ENCODE data around the gene CAPN6.

CAPN6 gene

GRCh38 chrX:111270339-111270738 is at the start of gene CAPN6:
CAPN6 (minus strand) TSS chrX:111270483; CDS start chrX:111263936, 6,547 bp downstream.
- DNase-seq, result no peak

DNA sequence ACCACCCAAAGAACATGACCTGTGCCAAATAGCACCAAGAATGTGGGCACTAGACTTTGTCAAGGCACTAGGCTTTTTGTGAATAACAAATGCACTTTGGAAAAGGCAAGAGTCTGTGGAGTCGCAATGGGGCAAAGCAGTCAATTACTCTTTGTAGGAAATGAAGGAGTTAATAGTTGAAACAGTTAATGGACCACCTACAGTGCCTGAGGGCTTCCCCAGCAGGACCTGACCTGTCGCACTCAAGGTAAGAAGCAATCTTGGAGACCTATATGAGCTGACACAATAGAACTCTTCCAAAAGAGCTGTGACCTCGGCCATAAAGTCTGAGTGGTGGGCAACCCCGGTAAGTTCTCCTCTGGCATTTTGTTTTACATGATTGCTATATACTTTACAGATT is 49.2 kb upstream of the CAPN6 start:
- no peak for DNase-seq

- no peak for DNase-seq
These were observed 48.6 kb upstream of the CAPN6 start for GRCh38 chrX:111318901-111319300.

DNA sequence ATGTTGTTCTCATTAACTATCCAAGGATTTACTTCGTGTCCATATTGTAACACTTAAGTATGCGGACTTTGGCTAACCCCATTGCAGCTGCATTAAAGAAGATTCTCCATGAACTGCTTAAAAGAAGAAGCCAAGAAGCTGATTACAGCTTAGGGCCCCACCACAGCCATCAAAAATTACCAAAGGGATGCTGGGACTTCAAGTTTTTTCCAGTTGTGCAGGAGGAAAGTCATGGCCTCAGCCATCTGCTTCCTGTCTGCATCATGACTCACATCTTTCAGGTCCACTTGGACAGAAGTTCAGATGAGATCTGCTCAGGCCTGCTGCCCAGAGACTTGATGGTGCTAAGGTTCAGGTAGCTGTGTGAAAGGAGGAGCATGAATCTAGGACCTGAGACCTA is 38.8 kb upstream of the CAPN6 start:
- DNase-seq, result no peak

- DNase-seq, result no peak
These were observed 37.8 kb upstream of the CAPN6 start for GRCh38 chrX:111308039-111308438.

DNA sequence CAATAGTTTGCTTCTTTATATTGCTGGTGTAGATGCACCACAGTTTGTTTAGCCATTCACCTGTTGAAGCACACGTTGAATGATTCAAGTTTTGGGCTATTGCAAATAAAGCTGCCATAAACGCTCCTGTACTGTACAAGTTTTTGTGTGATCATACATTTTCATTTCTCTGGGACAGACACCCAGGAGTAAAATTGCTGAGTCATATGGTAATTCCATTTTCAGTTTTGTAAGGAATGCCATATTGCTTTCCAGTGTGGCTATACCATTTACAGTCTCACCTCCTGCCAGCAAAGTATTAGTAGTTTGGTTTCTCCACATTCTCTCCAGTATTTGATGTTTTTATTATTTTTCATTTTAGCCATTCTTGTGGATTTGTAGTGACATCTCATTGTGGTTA is 32.0 kb upstream of the CAPN6 start:
- no peak for DNase-seq

- DNase-seq, result no peak
These were observed 18.6 kb upstream of the CAPN6 start for GRCh38 chrX:111288841-111289240.

- DNase-seq, result no peak
These were observed 14.5 kb upstream of the CAPN6 start for GRCh38 chrX:111284631-111285293.

DNA sequence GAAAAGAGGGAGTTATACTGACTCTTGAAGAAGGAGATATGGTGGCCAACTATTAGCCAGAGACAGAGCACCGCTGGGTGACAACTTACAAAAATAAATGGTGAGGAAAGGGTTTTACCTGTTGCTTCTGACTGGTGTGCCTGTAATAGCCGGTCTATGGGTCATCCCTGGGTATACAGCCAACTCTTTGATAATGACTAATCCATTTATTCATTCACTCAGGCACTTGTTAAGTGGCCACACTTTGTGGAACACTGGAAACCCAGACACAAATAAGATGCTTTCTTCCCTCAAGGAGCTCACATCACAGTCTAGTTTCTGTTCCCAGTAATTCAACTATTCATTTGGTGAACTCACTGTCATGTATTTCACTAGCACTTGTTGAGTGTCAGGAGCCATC is 13.2 kb upstream of the CAPN6 start:
- no peak for DNase-seq

- no peak for DNase-seq
These were observed 12.7 kb upstream of the CAPN6 start for GRCh38 chrX:111282991-111283390.

GRCh38 chrX:111282139-111282538 is 11.9 kb upstream of the CAPN6 start:
- DNase-seq, result no peak

- no peak for DNase-seq
These were observed 1.8 kb downstream of the CAPN6 start for GRCh38 chrX:111268506-111268905.

DNA sequence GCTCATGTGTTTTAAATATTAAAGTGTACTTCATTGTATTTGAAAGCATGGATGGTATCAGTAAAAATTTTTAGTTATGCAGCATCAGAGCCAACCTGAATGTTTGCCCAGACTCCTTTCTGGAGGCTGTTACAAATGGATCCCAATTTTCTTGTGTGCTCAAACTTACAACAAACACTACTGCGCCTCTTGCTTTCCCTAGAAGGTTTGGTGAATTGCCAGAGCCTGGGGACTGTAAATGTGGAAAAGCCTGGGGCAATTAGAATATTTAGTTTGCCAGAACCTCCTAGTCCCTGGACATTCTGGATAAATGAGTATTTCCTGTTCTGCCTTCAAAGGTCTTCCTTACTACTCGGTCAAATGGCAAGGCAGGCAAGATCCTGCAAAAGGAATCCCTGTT is 4.8 kb downstream of the CAPN6 start:
- no peak for DNase-seq

DNA sequence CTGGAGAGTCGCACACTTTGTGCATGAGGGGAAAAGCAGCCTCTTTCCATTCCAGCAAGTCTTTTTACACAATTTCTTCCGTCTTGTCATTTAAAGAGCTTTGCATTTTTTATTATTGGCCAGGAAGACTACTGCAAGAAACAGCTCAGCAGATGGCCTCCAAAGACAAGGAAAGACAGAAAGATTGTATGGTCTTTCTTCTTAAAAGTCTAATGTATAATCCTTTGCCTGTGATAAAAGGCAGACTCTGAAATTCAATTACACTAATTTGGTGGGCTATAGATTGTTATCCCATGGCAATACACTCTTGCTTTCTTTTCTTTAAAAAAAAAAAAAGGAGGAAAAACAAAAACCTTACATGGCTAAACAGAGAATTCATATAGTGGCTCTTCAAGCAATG is 5.9 kb downstream of the CAPN6 start:
- DNase-seq, result no peak

GRCh38 chrX:111262086-111262485 is 8.2 kb downstream of the CAPN6 start:
- no peak for DNase-seq

GRCh38 chrX:111260451-111260850 is 9.8 kb downstream of the CAPN6 start:
- DNase-seq, result no peak

DNA sequence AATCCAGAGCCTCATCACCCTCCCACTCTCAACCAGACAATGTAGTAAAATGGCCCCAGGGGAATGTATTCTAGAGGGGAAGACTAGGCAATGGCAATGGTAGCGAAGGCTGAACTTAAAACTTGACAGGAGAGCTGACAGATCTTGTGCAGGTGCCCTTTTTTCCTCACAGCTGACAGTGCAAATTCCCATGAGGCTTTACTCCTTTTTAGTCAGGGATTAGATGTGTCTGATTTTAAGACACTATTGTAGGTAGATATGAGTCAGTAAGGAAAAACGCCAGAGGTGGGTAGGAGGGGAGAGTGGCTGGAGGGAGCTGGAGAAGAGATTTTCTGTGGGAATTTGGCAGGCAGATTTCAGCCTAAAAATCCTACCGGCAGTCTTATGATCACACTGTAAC is 10.7 kb downstream of the CAPN6 start:
- no peak for DNase-seq

GRCh38 chrX:111257733-111258132 is 12.6 kb downstream of the CAPN6 start:
- DNase-seq, result no peak

- no peak for DNase-seq
These were observed 15.2 kb downstream of the CAPN6 start for GRCh38 chrX:111254896-111255693.

DNA sequence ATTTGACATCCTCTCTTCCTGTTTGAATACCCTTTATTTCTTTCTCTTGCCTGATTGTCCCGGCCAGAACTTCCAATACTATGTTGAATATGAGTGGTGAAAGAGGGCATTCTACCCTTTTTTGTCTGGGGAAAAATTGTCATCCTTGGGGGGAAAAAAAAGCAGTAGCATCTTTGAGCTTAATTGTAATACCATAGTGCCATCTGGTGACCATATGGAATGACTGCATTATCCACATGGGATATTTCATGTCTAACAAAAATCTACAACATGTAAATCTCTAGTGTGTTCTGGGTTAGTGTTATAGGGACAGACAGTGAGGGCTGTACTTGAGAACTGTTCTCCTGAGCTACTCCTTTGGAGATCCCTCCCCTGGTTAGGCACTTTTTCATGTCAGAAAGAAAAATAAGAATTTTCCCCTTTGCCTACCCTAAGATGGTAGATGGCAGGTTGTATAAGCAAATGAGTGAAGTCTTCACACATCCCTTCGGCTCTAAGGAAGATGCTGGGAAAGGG is 26.0 kb downstream of the CAPN6 start:
- DNase-seq, result peak; percentile 12

DNA sequence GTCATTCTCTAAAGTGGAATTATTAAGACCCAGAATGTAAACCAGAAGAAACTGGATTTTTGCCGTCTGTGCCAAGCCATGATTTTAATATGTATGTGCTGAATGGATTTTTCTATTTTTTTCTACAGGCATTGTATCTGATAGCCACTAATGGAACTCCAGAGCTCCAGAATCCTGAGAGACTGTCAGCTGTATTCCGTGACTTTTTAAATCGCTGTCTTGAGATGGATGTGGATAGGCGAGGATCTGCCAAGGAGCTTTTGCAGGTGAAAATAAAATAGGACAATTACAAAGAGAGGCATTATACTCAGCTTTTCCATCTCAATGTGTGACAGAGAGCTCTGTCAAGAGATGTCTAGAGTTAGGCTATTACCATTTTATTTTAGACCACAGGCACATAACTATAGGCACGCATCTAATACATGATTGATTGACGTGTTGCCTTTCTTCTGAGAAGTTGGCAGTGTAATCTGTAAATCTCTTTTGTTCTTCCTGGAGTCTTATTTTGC is 53.9 kb downstream of the CAPN6 start:
- DNase-seq, result no peak

DNA sequence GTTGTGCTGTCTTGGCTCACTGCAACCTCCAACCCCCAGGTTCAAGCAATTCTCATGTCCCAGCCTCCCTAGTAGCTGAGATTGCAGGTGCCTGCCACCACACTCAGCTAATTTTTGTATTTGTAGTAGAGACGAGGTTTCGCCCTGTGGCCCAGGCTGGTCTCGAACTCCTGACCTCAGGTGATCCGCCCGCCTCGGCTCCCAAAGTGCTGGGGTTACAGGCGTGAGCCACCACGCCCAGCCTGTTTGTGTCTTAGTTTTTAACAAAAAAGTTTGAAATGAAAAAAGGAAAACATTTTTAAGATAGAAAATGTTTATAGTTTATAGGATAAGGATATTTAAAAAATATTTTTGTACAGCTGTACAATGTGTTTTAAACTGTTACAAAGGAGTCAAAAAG is 62.4 kb downstream of the CAPN6 start:
- DNase-seq, result no peak

- DNase-seq, result no peak
These were observed 70.0 kb downstream of the CAPN6 start for GRCh38 chrX:111200327-111200726.

DNA sequence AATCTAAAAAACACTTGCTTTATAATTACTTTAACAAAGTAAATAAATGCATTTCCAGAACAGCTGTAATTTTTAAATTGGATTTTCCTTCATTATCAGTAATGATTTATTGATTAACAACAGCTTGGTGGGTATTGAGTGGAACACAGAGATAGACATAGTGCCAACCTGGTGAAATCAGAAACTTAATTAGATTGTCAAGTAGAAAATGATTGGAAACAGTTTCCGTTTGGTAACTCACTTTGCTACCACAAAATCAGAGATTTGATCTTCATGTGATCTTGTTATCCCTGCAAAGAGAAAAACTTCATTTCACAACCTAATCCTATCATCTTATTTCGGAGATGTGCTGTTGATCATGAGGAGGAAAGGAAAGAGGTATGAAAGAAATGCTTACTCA is 70.8 kb downstream of the CAPN6 start:
- no peak for DNase-seq

Data from OCI-M1 (cell line).